Upper lobe of left lung (tissue), 4 donors: ENCODE data around the gene SFMBT1.

Experiments
- EP300 ChIP-seq, 4 donors: sonication (generic); formaldehyde crosslinking; IDR thresholded peaks; one replicate each; pipeline ENCODE4 v1.5.1; 2017; ENCODE audit warnings: antibody characterized with exemption in 4 of 4, control low read depth in 2 of 4
- POLR2A ChIP-seq, 4 donors: fragments of 450-650 bp; IDR thresholded peaks; one replicate each; pipeline ENCODE4 v1.5.1; 2016 to 2017; ENCODE audit warnings: antibody characterized with exemption in 4 of 4, mild to moderate bottlenecking in 2 of 4

DNA sequence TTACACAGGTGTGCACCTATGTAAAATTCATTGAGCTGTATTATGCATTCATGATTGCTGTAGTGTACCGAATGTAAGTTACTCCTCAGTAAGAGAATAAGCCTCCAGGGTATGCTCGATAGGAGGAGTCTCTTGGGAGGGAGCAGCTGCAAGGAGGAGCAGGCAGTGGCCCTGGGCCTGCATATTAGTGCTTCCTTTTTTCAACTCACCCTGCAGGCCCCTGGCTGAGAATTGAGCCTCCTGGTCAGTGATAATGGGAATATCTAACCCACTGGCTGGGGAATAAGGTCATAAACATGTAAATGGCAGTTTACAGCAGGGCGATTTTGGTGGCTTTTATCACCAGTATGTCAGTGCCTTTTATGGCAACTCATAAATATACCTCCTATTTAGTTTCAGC, 21.7 kb upstream of the SFMBT1 start:
- TF ChIP-seq EP300 (IDR thresholded peaks at IDR 0.05) (no peak), POLR2A (IDR thresholded peaks at IDR 0.05) (no peak)
